Mammary epithelial cell (primary cell): ENCODE data around the gene RFC5.

Experiments
- EZH2 ChIP-seq: IDR thresholded peaks from 2 replicates; pipeline ENCODE4 v1.6.1; 2012; ENCODE audit warnings: low read length, inconsistent platforms, borderline replicate concordance
- TF ChIP-seq, protein P1 (sequence below), 2 donors: IDR thresholded peaks in 1 of 2; conservative IDR thresholded peaks in 1 of 2; 2 replicates each; pipeline ENCODE4 v1.5.1; 2011 to 2012; ENCODE audit warnings: inconsistent platforms in 2 of 2, low read length in 2 of 2, mild to moderate bottlenecking in 2 of 2, control low read depth in 1 of 2, low read depth in 1 of 2; ENCODE audit not compliant: insufficient read depth in 1 of 2; ENCODE audit errors: extremely low read depth in 1 of 2

DNA sequence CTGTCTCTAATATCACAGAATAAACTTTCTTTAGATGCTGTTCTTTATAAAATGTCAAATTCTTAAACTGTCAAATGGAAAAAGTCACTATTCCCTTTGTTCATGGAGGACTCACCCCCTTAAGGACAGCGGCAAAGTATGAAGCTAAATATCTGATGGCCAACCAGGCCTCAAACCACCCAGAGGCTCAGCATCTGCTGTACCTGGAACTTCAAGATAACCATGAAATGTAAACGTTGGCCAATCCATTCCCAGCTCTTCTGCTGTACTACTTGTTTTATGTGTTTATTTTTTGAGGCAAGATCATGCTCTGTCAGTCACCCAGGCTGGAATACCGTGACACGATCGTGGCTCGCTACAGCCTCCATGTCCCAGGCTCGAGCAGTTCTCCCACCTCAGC, 15.7 kb downstream of the RFC5 start:
- TF ChIP-seq, protein P1, sequence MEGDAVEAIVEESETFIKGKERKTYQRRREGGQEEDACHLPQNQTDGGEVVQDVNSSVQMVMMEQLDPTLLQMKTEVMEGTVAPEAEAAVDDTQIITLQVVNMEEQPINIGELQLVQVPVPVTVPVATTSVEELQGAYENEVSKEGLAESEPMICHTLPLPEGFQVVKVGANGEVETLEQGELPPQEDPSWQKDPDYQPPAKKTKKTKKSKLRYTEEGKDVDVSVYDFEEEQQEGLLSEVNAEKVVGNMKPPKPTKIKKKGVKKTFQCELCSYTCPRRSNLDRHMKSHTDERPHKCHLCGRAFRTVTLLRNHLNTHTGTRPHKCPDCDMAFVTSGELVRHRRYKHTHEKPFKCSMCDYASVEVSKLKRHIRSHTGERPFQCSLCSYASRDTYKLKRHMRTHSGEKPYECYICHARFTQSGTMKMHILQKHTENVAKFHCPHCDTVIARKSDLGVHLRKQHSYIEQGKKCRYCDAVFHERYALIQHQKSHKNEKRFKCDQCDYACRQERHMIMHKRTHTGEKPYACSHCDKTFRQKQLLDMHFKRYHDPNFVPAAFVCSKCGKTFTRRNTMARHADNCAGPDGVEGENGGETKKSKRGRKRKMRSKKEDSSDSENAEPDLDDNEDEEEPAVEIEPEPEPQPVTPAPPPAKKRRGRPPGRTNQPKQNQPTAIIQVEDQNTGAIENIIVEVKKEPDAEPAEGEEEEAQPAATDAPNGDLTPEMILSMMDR (conservative IDR thresholded peaks at IDR 0.05 in 1 of 2, IDR thresholded peaks at IDR 0.05 in 1 of 2; ENCODE audit: extremely low read depth in 1 of 2, insufficient read depth in 1 of 2, low read depth in 1 of 2, low read length in 2 of 2), result no peak
- TF ChIP-seq EZH2, result no peak
